OCI-LY1 (cell line): ENCODE results near the gene TRIM5.
A peak's percentile ranks its signal among the peaks of the same experiment; 100 is the strongest.

Source experiments
- H2AFZ ChIP-seq: fragments of 200-600 bp; sonication (generic), shearing (Covaris generic); 2 replicates; pipeline ENCODE4 v1.6.0; 2014; ENCODE audit warnings: antibody characterized with exemption, mild to moderate bottlenecking, low read length
- H3F3A ChIP-seq: fragments of 200-600 bp; sonication (generic), shearing (Covaris generic); 2 replicates; pipeline ENCODE4 v1.6.0; 2014; ENCODE audit warnings: mild to moderate bottlenecking, antibody characterized with exemption, low read length, moderate library complexity; ENCODE audit not compliant: insufficient read depth
- H3K27ac ChIP-seq: fragments of 200-600 bp; sonication (generic); 2 replicates; pipeline ENCODE4 v1.5.1; 2014; ENCODE audit warnings: low read length, mixed run types, mild to moderate bottlenecking, low read depth; ENCODE audit not compliant: poor library complexity, severe bottlenecking
- H3K27me3 ChIP-seq: fragments of 200-600 bp; sonication (generic); 2 replicates; pipeline ENCODE4 v1.6.0; 2014; ENCODE audit warnings: antibody characterized with exemption, mild to moderate bottlenecking, low read length, moderate library complexity; ENCODE audit not compliant: insufficient read depth
- H3K36me3 ChIP-seq: fragments of 200-600 bp; sonication (generic); 2 replicates; pipeline ENCODE4 v1.6.1; 2014; ENCODE audit warnings: mild to moderate bottlenecking, antibody characterized with exemption, low read length, moderate library complexity, mixed read lengths; ENCODE audit not compliant: insufficient read depth
- H3K4me1 ChIP-seq: fragments of 200-600 bp; sonication (generic); 2 replicates; pipeline ENCODE4 v1.5.1; 2014; ENCODE audit warnings: mild to moderate bottlenecking, low read length, moderate library complexity; ENCODE audit not compliant: insufficient read depth, severe bottlenecking
- H3K4me2 ChIP-seq: fragments of 200-600 bp; sonication (generic), shearing (Covaris generic); 2 replicates; pipeline ENCODE4 v1.6.1; 2014; ENCODE audit warnings: low read length
- H3K4me3 ChIP-seq: fragments of 200-600 bp; sonication (generic); 2 replicates; pipeline ENCODE4 v1.5.1; 2014; ENCODE audit warnings: low read length, low read depth, mild to moderate bottlenecking, mixed read lengths; ENCODE audit not compliant: poor library complexity, severe bottlenecking
- H3K79me2 ChIP-seq: fragments of 200-600 bp; shearing (Covaris generic); 2 replicates; pipeline ENCODE4 v1.6.1; 2016; ENCODE audit warnings: mixed run types, low read length, mixed read lengths; ENCODE audit not compliant: insufficient read depth
- H3K9ac ChIP-seq: fragments of 200-600 bp; sonication (generic), shearing (Covaris generic); 2 replicates; pipeline ENCODE4 v1.6.1; 2014; ENCODE audit warnings: mild to moderate bottlenecking, low read length, mixed read lengths
- H3K9me2 ChIP-seq: fragments of 200-600 bp; sonication (generic), shearing (Covaris generic); 2 replicates; pipeline ENCODE4 v1.6.1; 2014; ENCODE audit warnings: low read depth, mild to moderate bottlenecking, low read length, mixed read lengths
- H3K9me3 ChIP-seq: fragments of 200-600 bp; shearing (Covaris generic); 2 replicates; pipeline ENCODE4 v1.6.1; 2014; ENCODE audit warnings: low read length, mixed read lengths
- H4K20me1 ChIP-seq: fragments of 200-600 bp; sonication (generic), shearing (Covaris generic); 2 replicates; pipeline ENCODE4 v1.6.0; 2016; ENCODE audit warnings: mild to moderate bottlenecking, low read length; ENCODE audit not compliant: insufficient read depth
- EZH2 ChIP-seq: fragments of 200-600 bp; sonication (generic), shearing (Covaris generic); IDR thresholded peaks from 2 replicates; pipeline ENCODE4 v1.8.0; 2017; ENCODE audit warnings: borderline replicate concordance, mixed run types, mild to moderate bottlenecking, antibody characterized with exemption, low read length, moderate library complexity, mixed read lengths
- TF ChIP-seq, protein P1 (sequence below): fragments of 200-600 bp; sonication (generic), shearing (Covaris generic); IDR thresholded peaks from 2 replicates; pipeline ENCODE4 v1.5.1; 2017; ENCODE audit warnings: mild to moderate bottlenecking, antibody characterized with exemption, low read length, moderate library complexity, mixed read lengths

TRIM5 gene, protein sequence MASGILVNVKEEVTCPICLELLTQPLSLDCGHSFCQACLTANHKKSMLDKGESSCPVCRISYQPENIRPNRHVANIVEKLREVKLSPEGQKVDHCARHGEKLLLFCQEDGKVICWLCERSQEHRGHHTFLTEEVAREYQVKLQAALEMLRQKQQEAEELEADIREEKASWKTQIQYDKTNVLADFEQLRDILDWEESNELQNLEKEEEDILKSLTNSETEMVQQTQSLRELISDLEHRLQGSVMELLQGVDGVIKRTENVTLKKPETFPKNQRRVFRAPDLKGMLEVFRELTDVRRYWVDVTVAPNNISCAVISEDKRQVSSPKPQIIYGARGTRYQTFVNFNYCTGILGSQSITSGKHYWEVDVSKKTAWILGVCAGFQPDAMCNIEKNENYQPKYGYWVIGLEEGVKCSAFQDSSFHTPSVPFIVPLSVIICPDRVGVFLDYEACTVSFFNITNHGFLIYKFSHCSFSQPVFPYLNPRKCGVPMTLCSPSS

DNA sequence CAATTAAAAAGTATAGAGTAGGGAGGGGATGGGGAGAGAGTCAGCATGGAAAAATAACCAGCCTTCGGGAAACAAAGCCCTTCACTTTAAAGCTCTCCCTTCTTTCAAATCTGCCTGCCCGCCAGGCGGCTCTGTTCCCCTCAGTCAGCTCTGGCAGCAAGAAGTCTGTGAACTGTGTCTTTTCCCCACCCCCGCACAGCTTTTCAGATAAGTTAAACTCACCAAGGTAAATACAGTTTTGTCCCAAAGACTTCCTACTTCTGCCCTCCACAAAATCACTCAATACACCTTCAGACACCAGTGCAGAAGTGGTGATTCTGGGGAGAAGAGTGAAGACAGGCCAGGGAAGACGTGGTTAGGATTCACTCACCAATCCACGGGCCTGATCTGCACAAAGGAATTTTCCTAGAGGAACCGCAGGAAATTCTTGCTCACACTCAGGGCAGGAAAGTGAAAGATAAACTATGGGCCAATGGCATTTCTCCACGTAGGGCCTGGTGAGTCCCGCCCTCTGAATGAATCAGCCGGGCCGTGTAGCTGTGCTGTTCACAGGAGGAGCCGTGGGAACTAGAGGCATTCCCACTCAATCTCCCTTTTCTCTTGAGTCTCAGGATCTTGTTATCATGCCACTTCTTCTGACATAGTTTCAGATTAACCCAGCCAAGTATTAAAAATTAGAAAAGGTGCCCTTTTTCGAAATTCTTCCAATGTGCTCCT, at the start of gene TRIM5:
TRIM5 (minus strand) TSS at position 429 of the 717 bp plus-strand sequence. CDS start 4,897 bp downstream, outside the sequence.
- H2AFZ ChIP-seq, result peak within 1 kb of the TSS; percentile 80; the same call in 1 of the 2 replicates
- no peaks in the 10 kb centered on the region for H3F3A ChIP-seq
- peak within 1 kb of the TSS; percentile 37 for H3K27ac ChIP-seq
- H3K4me3 ChIP-seq, result peak within 1 kb of the TSS; percentile 59
- H3K9me3 ChIP-seq, result no peaks in the 10 kb centered on the region
- no peaks in the 10 kb centered on the region for H3K79me2 ChIP-seq
- H3K4me2 ChIP-seq, result peak within 1 kb of the TSS; percentile 63
- no peaks in the 10 kb centered on the region for H3K27me3 ChIP-seq
- no peaks in the 10 kb centered on the region for H3K36me3 ChIP-seq
- H3K4me1 ChIP-seq, result peaks cover 22% of the 10 kb centered on the region
- no peaks in the 10 kb centered on the region for H3K9me2 ChIP-seq
- no peaks in the 10 kb centered on the region for H4K20me1 ChIP-seq
- no peak for TF ChIP-seq EZH2
- TF ChIP-seq, protein P1, sequence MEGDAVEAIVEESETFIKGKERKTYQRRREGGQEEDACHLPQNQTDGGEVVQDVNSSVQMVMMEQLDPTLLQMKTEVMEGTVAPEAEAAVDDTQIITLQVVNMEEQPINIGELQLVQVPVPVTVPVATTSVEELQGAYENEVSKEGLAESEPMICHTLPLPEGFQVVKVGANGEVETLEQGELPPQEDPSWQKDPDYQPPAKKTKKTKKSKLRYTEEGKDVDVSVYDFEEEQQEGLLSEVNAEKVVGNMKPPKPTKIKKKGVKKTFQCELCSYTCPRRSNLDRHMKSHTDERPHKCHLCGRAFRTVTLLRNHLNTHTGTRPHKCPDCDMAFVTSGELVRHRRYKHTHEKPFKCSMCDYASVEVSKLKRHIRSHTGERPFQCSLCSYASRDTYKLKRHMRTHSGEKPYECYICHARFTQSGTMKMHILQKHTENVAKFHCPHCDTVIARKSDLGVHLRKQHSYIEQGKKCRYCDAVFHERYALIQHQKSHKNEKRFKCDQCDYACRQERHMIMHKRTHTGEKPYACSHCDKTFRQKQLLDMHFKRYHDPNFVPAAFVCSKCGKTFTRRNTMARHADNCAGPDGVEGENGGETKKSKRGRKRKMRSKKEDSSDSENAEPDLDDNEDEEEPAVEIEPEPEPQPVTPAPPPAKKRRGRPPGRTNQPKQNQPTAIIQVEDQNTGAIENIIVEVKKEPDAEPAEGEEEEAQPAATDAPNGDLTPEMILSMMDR, result peak; percentile 69
- peak within 1 kb of the TSS; percentile 55 for H3K9ac ChIP-seq

DNA sequence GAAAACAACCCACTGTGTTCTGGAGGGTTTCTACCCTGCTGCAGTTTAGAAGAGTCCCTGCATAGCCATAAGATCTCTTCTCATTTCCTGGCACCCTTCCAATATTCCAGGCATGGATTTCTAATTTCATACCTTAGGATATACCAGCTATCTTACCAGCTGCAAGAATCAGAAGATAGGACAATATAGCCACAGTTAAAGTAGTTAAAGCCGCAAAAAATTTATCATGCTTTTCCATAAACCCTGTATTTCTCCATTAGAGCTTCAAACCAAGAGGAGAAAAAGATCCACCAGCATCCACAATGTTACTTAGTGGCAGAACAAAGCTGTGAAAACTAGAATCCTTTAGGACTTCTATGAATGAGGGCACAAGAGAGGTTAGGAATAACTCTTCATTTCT, 42.8 kb upstream of the TRIM5 start:
- H4K20me1 ChIP-seq, result no peaks in the 10 kb centered on the region
- no peaks in the 10 kb centered on the region for H3K79me2 ChIP-seq
- H3K9me3 ChIP-seq, result no peaks in the 10 kb centered on the region
- H3K27me3 ChIP-seq, result no peaks in the 10 kb centered on the region
- H3K4me1 ChIP-seq, result no peaks in the 10 kb centered on the region
- no peaks in the 10 kb centered on the region for H3F3A ChIP-seq
- no peaks in the 10 kb centered on the region for H3K36me3 ChIP-seq
- no peak overlapping the region for H3K9ac ChIP-seq
- no peak for TF ChIP-seq EZH2
- TF ChIP-seq, protein P1, result no peak
- H3K4me2 ChIP-seq, result no peak overlapping the region
- no peak overlapping the region for H3K4me3 ChIP-seq
- H3K27ac ChIP-seq, result no peak overlapping the region
- no peaks in the 10 kb centered on the region for H3K9me2 ChIP-seq
- H2AFZ ChIP-seq, result no peak overlapping the region

DNA sequence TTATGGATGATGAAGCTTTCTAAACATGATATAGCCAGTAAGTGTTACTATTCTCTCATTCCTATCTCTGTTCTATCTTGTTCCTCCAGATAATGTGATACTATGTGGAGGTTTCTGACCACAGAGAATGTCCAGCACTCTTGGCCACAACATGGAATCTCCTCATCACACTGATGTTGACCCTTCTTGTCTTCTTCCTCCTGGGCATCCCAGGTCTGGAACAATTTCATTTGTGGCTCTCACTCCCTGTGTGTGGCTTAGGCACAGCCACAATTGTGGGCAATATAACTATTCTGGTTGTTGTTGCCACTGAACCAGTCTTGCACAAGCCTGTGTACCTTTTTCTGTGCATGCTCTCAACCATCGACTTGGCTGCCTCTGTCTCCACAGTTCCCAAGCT, 41.5 kb upstream of the TRIM5 start:
- Histone ChIP-seq H3K9me2 (no peaks in the 10 kb centered on the region), H2AFZ (no peak overlapping the region), H4K20me1 (no peaks in the 10 kb centered on the region), H3K4me3 (no peak overlapping the region), H3K27me3 (no peaks in the 10 kb centered on the region), H3K9ac (no peak overlapping the region), H3K79me2 (no peaks in the 10 kb centered on the region), H3K36me3 (no peaks in the 10 kb centered on the region), H3K27ac (no peak overlapping the region), H3F3A (no peaks in the 10 kb centered on the region), H3K9me3 (no peaks in the 10 kb centered on the region), H3K4me1 (no peaks in the 10 kb centered on the region), H3K4me2 (no peak overlapping the region)
- TF ChIP-seq, protein P1, result no peak
- no peak for TF ChIP-seq EZH2
